ENCODE results near the gene MATCAP1. TPM values are rescaled to one million over a fixed set of nuclear protein-coding genes. Genes with fewer than 3 reads are reported as not detected.

Gene MATCAP1
- total RNA-seq, 4 donors from 2014 or later: 20.3 to 50.0 (median 32.4) TPM

GRCh38 chr16:67158637-67159600 lies 24.8 kb downstream of the MATCAP1 start:
- TF ChIP-seq CTCF (IDR thresholded peaks at IDR 0.05) (no peak), POLR2A (IDR thresholded peaks at IDR 0.05) (no peak)
- H3K27me3 ChIP-seq: no peaks in the 10 kb centered on the region
- peak; percentile 59 to 68 for DNase-seq
- H3K36me3 ChIP-seq: no peaks in the 10 kb centered on the region
- intact Hi-C loops (cut with DNase I): loop anchor here (10.0 kb wide), 1 partner anchor 54 kb away; the partner anchor contains the start of gene PHAF1
- peak overlapping the region; percentile 62 to 79 (median 71) for H3K27ac ChIP-seq
- H3K4me1 ChIP-seq: peaks cover 44 to 48% of the 10 kb centered on the region in 2 donors
- no peaks in the 10 kb centered on the region for H3K9me3 ChIP-seq
- 7 to 9% methylated on average over 22 to 29 of the region's 34 CpGs for WGBS, 2 donors
- H3K4me3 ChIP-seq (replicated peaks in 1 of 3): peak overlapping the region; percentile 47 to 94 (median 73)

- TF ChIP-seq CTCF (IDR thresholded peaks at IDR 0.05) (no peak), POLR2A (IDR thresholded peaks at IDR 0.05) (no peak)
- DNase-seq: no peak
- 40 to 44% methylated on average over 7 of the region's 7 CpGs for WGBS, 2 donors
- Histone ChIP-seq H3K36me3 (no peaks in the 10 kb centered on the region), H3K27ac (peak overlapping the region in 1 of 3 donors; percentile 62), H3K4me1 (peaks cover 35 to 40% of the 10 kb centered on the region in 2 donors), H3K9me3 (no peaks in the 10 kb centered on the region), H3K27me3 (no peaks in the 10 kb centered on the region), H3K4me3 (replicated peaks in 1 of 3) (no peak overlapping the region)
- intact Hi-C loops (cut with DNase I): loop anchor here (10.0 kb wide), 1 partner anchor 53 kb away; the partner anchor contains the start of gene PHAF1
Observed at GRCh38 chr16:67157892-67158635, 25.7 kb downstream of the MATCAP1 start.

GRCh38 chr16:67157106-67157748 lies 26.5 kb downstream of the MATCAP1 start:
- TF ChIP-seq CTCF (IDR thresholded peaks at IDR 0.05) (no peak), POLR2A (IDR thresholded peaks at IDR 0.05) (no peak)
- Histone ChIP-seq H3K36me3 (no peaks in the 10 kb centered on the region), H3K4me1 (peaks cover 30 to 31% of the 10 kb centered on the region in 2 donors), H3K27me3 (no peaks in the 10 kb centered on the region), H3K27ac (no peak overlapping the region), H3K4me3 (replicated peaks in 1 of 3) (no peak overlapping the region), H3K9me3 (no peaks in the 10 kb centered on the region)
- 69 to 75% methylated on average over 7 of the region's 7 CpGs for WGBS, 2 donors
- DNase-seq: no peak
- intact Hi-C loops (cut with DNase I): loop anchor here (10.0 kb wide), 1 partner anchor 52 kb away; the partner anchor contains the start of gene PHAF1

GRCh38 chr16:67156143-67156844 lies 27.5 kb downstream of the MATCAP1 start:
- Histone ChIP-seq H3K9me3 (no peaks in the 10 kb centered on the region), H3K4me3 (replicated peaks in 1 of 3) (no peak overlapping the region), H3K4me1 (peaks cover 28 to 32% of the 10 kb centered on the region in 2 donors), H3K36me3 (no peaks in the 10 kb centered on the region), H3K27me3 (no peaks in the 10 kb centered on the region), H3K27ac (no peak overlapping the region)
- no peak for TF ChIP-seq CTCF (IDR thresholded peaks at IDR 0.05)
- no peak for TF ChIP-seq POLR2A (IDR thresholded peaks at IDR 0.05)
- intact Hi-C loops (cut with DNase I): loop anchor here (10.0 kb wide), 1 partner anchor 51 kb away; the partner anchor contains the start of gene PHAF1
- 66 to 70% methylated on average over 15 of the region's 15 CpGs for WGBS, 2 donors
- DNase-seq: no peak

All from thyroid gland (tissue), 4 donors.